HepG2 (cell line): ENCODE measurements around the gene CABLES2. TPM values are rescaled to one million over a fixed set of nuclear protein-coding genes. Genes with fewer than 3 reads are reported as not detected.

ENCODE experiments used
- FIP1L1 ChIP-seq: fragments of 200-400 bp; formaldehyde crosslinking; IDR thresholded peaks from 2 replicates; pipeline ENCODE4 v1.6.1; 2018; ENCODE audit warnings: low read depth, mild to moderate bottlenecking, low read length, moderate library complexity, borderline replicate concordance; ENCODE audit not compliant: insufficient read depth
- IRF2 ChIP-seq: IDR thresholded peaks from 2 replicates; pipeline ENCODE4 v1.6.1; 2018; ENCODE audit warnings: missing genetic modification reagents, missing compliant biosample characterization
- KLF16 ChIP-seq, 2 experiments: sonication (generic) in 1 of 2; formaldehyde crosslinking in 1 of 2; IDR thresholded peaks; 2 replicates each; pipeline versions ENCODE4 v1.6.1 to v1.8.0; 2016 to 2023; ENCODE audit warnings: missing genetic modification reagents in 2 of 2, missing compliant biosample characterization in 1 of 2
- MEIS1 ChIP-seq: sonication (generic); formaldehyde crosslinking; IDR thresholded peaks from 2 replicates; pipeline ENCODE4 v1.9.0; 2021; ENCODE audit warnings: mild to moderate bottlenecking, missing genetic modification reagents, moderate library complexity, borderline replicate concordance
- NFRKB ChIP-seq: fragments of 450-650 bp; IDR thresholded peaks from 2 replicates; pipeline ENCODE4 v1.6.1; 2017
- NKX3-1 ChIP-seq: sonication (generic); formaldehyde crosslinking; IDR thresholded peaks from 2 replicates; pipeline ENCODE4 v1.5.0; 2020; ENCODE audit warnings: missing genetic modification reagents
- PAX8 ChIP-seq: sonication (generic); formaldehyde crosslinking; IDR thresholded peaks from 2 replicates; pipeline ENCODE4 v1.8.0; 2022; ENCODE audit warnings: mild to moderate bottlenecking, missing genetic modification reagents, borderline replicate concordance
- PHF5A ChIP-seq: IDR thresholded peaks from one replicate; pipeline ENCODE4 v1.6.1; 2018; ENCODE audit warnings: low read depth, missing genetic modification reagents; ENCODE audit not compliant: unreplicated experiment
- POLR2G ChIP-seq: fragments of 200-400 bp; formaldehyde crosslinking; IDR thresholded peaks from 2 replicates; pipeline ENCODE4 v1.6.1; 2018; ENCODE audit warnings: mild to moderate bottlenecking, low read depth, low read length, moderate library complexity
- SMC3 ChIP-seq: IDR thresholded peaks from 2 replicates; pipeline ENCODE4 v1.6.1; 2011; ENCODE audit warnings: low read length, improper control_type of control experiment
- ZBTB7B ChIP-seq: sonication (generic); formaldehyde crosslinking; IDR thresholded peaks from 2 replicates; pipeline ENCODE4 v1.4.0; 2020; ENCODE audit warnings: missing genetic modification reagents
- ZFYVE20 ChIP-seq: sonication (generic); formaldehyde crosslinking; IDR thresholded peaks from 2 replicates; pipeline ENCODE4 v1.8.0; 2023; ENCODE audit warnings: low read depth, mild to moderate bottlenecking, moderate library complexity, missing genetic modification reagents, borderline replicate concordance
- ZNF296 ChIP-seq: sonication (generic); formaldehyde crosslinking; conservative IDR thresholded peaks from 2 replicates; pipeline ENCODE4 v1.5.0; 2020; ENCODE audit warnings: mild to moderate bottlenecking, missing genetic modification reagents
- polyA plus RNA-seq, 8 experiments: library from polyadenylated mRNA; depleted of rRNA in 3 of 8; stranded (reverse) in 7 of 8; unstranded in 1 of 8; fragments of >200 nt; fragmentation: Illumina TruSeq in 4 of 8; extraction: Trizol in 4 of 8; gene quantifications; 2 replicates each; pipeline versions ENCODE4 v1.2.1 to v1.2.3, GENCODE V29; 2011 to 2016; ENCODE audit warnings: low read depth in 4 of 8, missing spikeins in 1 of 8, mixed read lengths in 1 of 8; ENCODE audit not compliant: insufficient read depth in 1 of 8
- total RNA-seq, 5 experiments: library from RNA; depleted of rRNA; stranded (reverse); fragments of >200 nt; fragmentation: Illumina TruSeq; extraction: Trizol; gene quantifications; 2 replicates each; pipeline ENCODE4 v1.2.3, GENCODE V29; 2016; ENCODE audit warnings: low read depth in 1 of 5
- TF ChIP-seq, protein P1 (sequence below): sonication (generic); formaldehyde crosslinking; IDR thresholded peaks from 2 replicates; pipeline ENCODE4 v1.4.0; 2020; ENCODE audit warnings: missing genetic modification reagents, borderline replicate concordance
- TF ChIP-seq, protein P2 (sequence below): sonication (generic); formaldehyde crosslinking; IDR thresholded peaks from 2 replicates; pipeline ENCODE4 v1.9.0; 2022; ENCODE audit warnings: low read depth, missing genetic modification reagents
- TF ChIP-seq, protein P3 (sequence below): IDR thresholded peaks from 2 replicates; pipeline ENCODE4 v1.6.1; 2016
- TF ChIP-seq, protein P4 (sequence below): sonication (generic); formaldehyde crosslinking; IDR thresholded peaks from 2 replicates; pipeline ENCODE4; 2020; ENCODE audit warnings: missing genetic modification reagents, mild to moderate bottlenecking, borderline replicate concordance

CABLES2 gene
- total and polyA plus RNA-seq, 2 of the 13 experiments (the other 11 are each of a cell fraction or from before 2014, with no cell fraction given), result 5.2 to 9.7 TPM

DNA sequence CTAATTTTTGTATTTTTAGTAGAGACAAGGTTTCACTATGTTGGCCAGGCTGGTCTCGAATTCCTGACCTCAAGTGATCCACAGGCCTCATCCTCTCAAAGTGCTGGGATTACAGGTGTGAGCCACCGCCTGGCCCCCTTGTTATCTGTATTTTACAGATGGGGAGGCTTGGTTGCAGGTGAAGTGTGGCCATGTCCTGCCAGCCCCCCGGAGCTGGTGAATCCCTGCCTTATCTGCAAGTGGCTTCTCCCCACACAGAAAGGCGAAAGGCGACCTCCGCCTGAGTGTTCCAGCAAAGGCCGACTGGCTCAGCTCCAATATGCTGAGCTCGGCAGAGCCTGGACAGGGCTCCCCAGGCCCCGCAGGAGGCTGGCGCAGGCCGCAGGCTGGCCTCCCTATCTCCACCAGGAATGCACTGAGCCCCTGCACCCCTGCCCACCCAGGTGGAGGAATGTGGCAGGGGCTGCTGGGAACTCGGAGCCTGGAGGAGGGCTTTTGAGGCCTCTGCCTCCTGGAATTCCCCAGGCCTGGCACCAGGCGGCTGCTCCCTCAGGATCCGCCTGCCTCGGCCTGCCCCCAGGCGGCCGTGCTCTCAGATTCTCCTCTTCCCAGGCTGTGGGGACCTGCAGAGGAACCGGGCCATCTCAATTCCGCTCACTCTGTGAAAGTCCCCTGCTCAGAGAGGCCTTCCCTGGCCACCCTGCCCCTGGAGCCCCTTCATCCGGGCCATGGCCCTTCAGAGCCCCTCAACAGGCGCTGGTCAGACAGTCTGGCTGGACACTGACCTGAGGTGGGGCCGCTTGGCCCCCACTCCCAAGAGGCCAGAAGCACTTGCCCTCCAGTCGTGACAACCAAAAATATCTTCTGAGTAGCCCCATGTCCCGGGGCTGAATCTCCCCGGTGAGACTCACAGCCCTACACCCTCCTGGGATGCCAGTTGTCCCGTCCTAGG, 30.7 kb downstream of the CABLES2 start (continued):
- TF ChIP-seq, protein P1, sequence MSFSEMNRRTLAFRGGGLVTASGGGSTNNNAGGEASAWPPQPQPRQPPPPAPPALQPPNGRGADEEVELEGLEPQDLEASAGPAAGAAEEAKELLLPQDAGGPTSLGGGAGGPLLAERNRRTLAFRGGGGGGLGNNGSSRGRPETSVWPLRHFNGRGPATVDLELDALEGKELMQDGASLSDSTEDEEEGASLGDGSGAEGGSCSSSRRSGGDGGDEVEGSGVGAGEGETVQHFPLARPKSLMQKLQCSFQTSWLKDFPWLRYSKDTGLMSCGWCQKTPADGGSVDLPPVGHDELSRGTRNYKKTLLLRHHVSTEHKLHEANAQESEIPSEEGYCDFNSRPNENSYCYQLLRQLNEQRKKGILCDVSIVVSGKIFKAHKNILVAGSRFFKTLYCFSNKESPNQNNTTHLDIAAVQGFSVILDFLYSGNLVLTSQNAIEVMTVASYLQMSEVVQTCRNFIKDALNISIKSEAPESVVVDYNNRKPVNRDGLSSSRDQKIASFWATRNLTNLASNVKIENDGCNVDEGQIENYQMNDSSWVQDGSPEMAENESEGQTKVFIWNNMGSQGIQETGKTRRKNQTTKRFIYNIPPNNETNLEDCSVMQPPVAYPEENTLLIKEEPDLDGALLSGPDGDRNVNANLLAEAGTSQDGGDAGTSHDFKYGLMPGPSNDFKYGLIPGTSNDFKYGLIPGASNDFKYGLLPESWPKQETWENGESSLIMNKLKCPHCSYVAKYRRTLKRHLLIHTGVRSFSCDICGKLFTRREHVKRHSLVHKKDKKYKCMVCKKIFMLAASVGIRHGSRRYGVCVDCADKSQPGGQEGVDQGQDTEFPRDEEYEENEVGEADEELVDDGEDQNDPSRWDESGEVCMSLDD (CRISPR knock-in tag), result peak; percentile 73
- TF ChIP-seq SMC3 (peak; percentile 73; the same call in 1 of the 2 replicates), KLF16 (CRISPR knock-in tag; IDR thresholded peaks at IDR 0.05) (peak in 1 of 2 experiments; percentile 76; a peak in 2 of 4 replicates), ZNF296 (CRISPR knock-in tag) (no peak), POLR2G (peak; percentile 88), ZFYVE20 (CRISPR knock-in tag) (no peak), NFRKB (no peak), MEIS1 (CRISPR knock-in tag) (peak; percentile 91), ZBTB7B (CRISPR knock-in tag) (peak; percentile 94), PHF5A (CRISPR knock-in tag) (peak; percentile 93), NKX3-1 (CRISPR knock-in tag) (peak; percentile 55), IRF2 (peak; percentile 47; the same call in 1 of the 2 replicates), FIP1L1 (0 out of 2 replicates have a peak, but pooled peaks have one; percentile 33), PAX8 (CRISPR knock-in tag) (0 out of 2 replicates have a peak, but pooled peaks have one; percentile 86)
- TF ChIP-seq, protein P2, sequence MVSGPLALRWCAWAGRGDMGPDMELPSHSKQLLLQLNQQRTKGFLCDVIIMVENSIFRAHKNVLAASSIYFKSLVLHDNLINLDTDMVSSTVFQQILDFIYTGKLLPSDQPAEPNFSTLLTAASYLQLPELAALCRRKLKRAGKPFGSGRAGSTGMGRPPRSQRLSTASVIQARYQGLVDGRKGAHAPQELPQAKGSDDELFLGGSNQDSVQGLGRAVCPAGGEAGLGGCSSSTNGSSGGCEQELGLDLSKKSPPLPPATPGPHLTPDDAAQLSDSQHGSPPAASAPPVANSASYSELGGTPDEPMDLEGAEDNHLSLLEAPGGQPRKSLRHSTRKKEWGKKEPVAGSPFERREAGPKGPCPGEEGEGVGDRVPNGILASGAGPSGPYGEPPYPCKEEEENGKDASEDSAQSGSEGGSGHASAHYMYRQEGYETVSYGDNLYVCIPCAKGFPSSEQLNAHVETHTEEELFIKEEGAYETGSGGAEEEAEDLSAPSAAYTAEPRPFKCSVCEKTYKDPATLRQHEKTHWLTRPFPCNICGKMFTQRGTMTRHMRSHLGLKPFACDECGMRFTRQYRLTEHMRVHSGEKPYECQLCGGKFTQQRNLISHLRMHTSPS, result peak; percentile 95
- TF ChIP-seq, protein P3, sequence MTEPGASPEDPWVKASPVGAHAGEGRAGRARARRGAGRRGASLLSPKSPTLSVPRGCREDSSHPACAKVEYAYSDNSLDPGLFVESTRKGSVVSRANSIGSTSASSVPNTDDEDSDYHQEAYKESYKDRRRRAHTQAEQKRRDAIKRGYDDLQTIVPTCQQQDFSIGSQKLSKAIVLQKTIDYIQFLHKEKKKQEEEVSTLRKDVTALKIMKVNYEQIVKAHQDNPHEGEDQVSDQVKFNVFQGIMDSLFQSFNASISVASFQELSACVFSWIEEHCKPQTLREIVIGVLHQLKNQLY, result no peak; the same call in 1 of the 2 replicates
- TF ChIP-seq, protein P4, sequence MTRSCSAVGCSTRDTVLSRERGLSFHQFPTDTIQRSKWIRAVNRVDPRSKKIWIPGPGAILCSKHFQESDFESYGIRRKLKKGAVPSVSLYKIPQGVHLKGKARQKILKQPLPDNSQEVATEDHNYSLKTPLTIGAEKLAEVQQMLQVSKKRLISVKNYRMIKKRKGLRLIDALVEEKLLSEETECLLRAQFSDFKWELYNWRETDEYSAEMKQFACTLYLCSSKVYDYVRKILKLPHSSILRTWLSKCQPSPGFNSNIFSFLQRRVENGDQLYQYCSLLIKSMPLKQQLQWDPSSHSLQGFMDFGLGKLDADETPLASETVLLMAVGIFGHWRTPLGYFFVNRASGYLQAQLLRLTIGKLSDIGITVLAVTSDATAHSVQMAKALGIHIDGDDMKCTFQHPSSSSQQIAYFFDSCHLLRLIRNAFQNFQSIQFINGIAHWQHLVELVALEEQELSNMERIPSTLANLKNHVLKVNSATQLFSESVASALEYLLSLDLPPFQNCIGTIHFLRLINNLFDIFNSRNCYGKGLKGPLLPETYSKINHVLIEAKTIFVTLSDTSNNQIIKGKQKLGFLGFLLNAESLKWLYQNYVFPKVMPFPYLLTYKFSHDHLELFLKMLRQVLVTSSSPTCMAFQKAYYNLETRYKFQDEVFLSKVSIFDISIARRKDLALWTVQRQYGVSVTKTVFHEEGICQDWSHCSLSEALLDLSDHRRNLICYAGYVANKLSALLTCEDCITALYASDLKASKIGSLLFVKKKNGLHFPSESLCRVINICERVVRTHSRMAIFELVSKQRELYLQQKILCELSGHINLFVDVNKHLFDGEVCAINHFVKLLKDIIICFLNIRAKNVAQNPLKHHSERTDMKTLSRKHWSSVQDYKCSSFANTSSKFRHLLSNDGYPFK (CRISPR knock-in tag), result peak; percentile 57; the same call in 1 of the 2 replicates
